HCT116 (cell line): ENCODE results near the gene NELL1. TPM values are rescaled to one million over a fixed set of nuclear protein-coding genes. Genes with fewer than 3 reads are reported as not detected.

Experiments
- ATAC-seq: fragments of 200-7000 bp; cut with Tn5 transposase; 2 replicates; pipeline ENCODE4 v1.9.1; 2020; ENCODE audit warnings: mild to moderate bottlenecking, moderate library complexity
- BruUV-seq: library from RNA; stranded (reverse); fragments of 400-500 nt; replicated peaks from 2 replicates; lab custom pipeline; 2021; lab: Mats Ljungman, UMichigan
- CTCF ChIA-PET: fragments of 300-600 bp; sonication (Branson Sonifier 250); formaldehyde crosslinking; loops from one replicate; lab custom pipeline; 2021; ENCODE audit warnings: antibody characterized with exemption; lab: Charles Lee
- POLR2A ChIA-PET: fragments of 300-600, 350-600 bp; sonication (Branson Sonifier 250); formaldehyde crosslinking; loops from one replicate; lab custom pipeline; 2021; ENCODE audit warnings: antibody characterized with exemption; lab: Charles Lee
- RAD21 ChIA-PET, 2 experiments: fragments of 300-600 bp; sonication (Branson Sonifier 250); formaldehyde crosslinking; loops; one replicate each; lab custom pipeline; 2023; ENCODE audit warnings: low total read pairs in 2 of 2; ENCODE audit not compliant: uncharacterized antibody in 2 of 2, unreplicated experiment in 2 of 2, low non-redundant PET in 1 of 2; lab: Charles Lee
- DNase-seq: peaks from one replicate; pipeline ENCODE4 v3.0.0-alpha.2; 2010; ENCODE audit warnings: low read depth, low spot score
- H2AFZ ChIP-seq: fragments of 200-600 bp; shearing (Covaris generic), sonication (generic); 2 replicates; pipeline ENCODE4 v1.6.1; 2017; ENCODE audit warnings: low read depth, mixed run types, mixed read lengths, antibody characterized with exemption, low read length; ENCODE audit not compliant: poor library complexity, severe bottlenecking
- H3K27ac ChIP-seq: 2 replicates; pipeline ENCODE4 v1.5.1; 2012; ENCODE audit warnings: low read depth, low read length
- H3K27me3 ChIP-seq: fragments of 200-600 bp; sonication (generic); 2 replicates; pipeline ENCODE4 v1.6.1; 2016; ENCODE audit warnings: mixed run types, low read length, mixed read lengths; ENCODE audit not compliant: insufficient read depth
- H3K36me3 ChIP-seq, 2 experiments: fragments of 200-500 bp in 1 of 2; fragments of 200-600 bp in 1 of 2; sonication (Bioruptor generic) in 1 of 2; sonication (generic) in 1 of 2; 2 replicates each; pipeline versions ENCODE4 v1.5.1 to v1.6.1; 2014 to 2016; ENCODE audit warnings: low read length in 2 of 2, inconsistent platforms in 1 of 2, mixed read lengths in 1 of 2, mixed run types in 1 of 2; ENCODE audit not compliant: insufficient read depth in 2 of 2, control insufficient read depth in 1 of 2
- H3K4me1 ChIP-seq, 2 experiments: fragments of 200-600 bp in 1 of 2; sonication (generic) in 1 of 2; 2 replicates each; pipeline versions ENCODE4 v1.5.1 to v1.6.1; 2012 to 2017; ENCODE audit warnings: low read length in 2 of 2, inconsistent platforms in 1 of 2, mild to moderate bottlenecking in 1 of 2, mixed read lengths in 1 of 2, mixed run types in 1 of 2, moderate library complexity in 1 of 2; ENCODE audit not compliant: insufficient read depth in 2 of 2, control insufficient read depth in 1 of 2
- H3K4me2 ChIP-seq: fragments of 200-600 bp; sonication (generic); 2 replicates; pipeline ENCODE4 v1.6.1; 2017; ENCODE audit warnings: mixed run types, low read length, mixed read lengths
- H3K4me3 ChIP-seq, 2 experiments: fragments of 200-600 bp in 1 of 2; sonication (generic) in 1 of 2; replicated peaks in 1 of 2; 2 replicates each; pipeline ENCODE4 v1.5.1; 2011 to 2016; ENCODE audit warnings: low read length in 2 of 2, control low read depth in 1 of 2, low read depth in 1 of 2, mild to moderate bottlenecking in 1 of 2, mixed read lengths in 1 of 2, mixed run types in 1 of 2
- H3K79me2 ChIP-seq: fragments of 200-600 bp; sonication (generic); 2 replicates; pipeline ENCODE4 v1.6.1; 2017; ENCODE audit warnings: mild to moderate bottlenecking, mixed run types, low read length, moderate library complexity, mixed read lengths; ENCODE audit not compliant: insufficient read depth
- H3K9ac ChIP-seq: fragments of 200-600 bp; sonication (generic); 2 replicates; pipeline ENCODE4 v1.6.1; 2016; ENCODE audit warnings: low read length, mixed read lengths
- H3K9me2 ChIP-seq: fragments of 200-600 bp; sonication (generic), shearing (Covaris generic); 2 replicates; pipeline ENCODE4 v1.6.1; 2017; ENCODE audit warnings: mixed run types, mild to moderate bottlenecking, moderate library complexity; ENCODE audit not compliant: insufficient read depth
- H3K9me3 ChIP-seq, 2 experiments: fragments of 200-500 bp in 1 of 2; fragments of 200-600 bp in 1 of 2; sonication (Bioruptor generic) in 1 of 2; sonication (generic) in 1 of 2; 2 replicates each; pipeline ENCODE4 v1.6.1; 2014 to 2017; ENCODE audit warnings: low read length in 2 of 2, mixed read lengths in 2 of 2, inconsistent platforms in 1 of 2, low read depth in 1 of 2, mild to moderate bottlenecking in 1 of 2, mixed run types in 1 of 2, moderate library complexity in 1 of 2; ENCODE audit not compliant: control insufficient read depth in 1 of 2, insufficient read depth in 1 of 2
- H4K20me1 ChIP-seq: fragments of 200-600 bp; sonication (generic), shearing (Covaris generic); 2 replicates; pipeline ENCODE4 v1.6.1; 2017; ENCODE audit warnings: mixed run types, mild to moderate bottlenecking, moderate library complexity; ENCODE audit not compliant: insufficient read depth
- CBX3 ChIP-seq: IDR thresholded peaks from 2 replicates; pipeline ENCODE4 v1.6.1; 2012; ENCODE audit warnings: low read depth
- CEBPB ChIP-seq: IDR thresholded peaks from 2 replicates; pipeline ENCODE4 v1.6.1; 2012; ENCODE audit warnings: low read depth
- EGR1 ChIP-seq: IDR thresholded peaks from 2 replicates; pipeline ENCODE4 v1.6.1; 2012; ENCODE audit warnings: low read depth
- EZH2phosphoT487 ChIP-seq: fragments of 200-600 bp; IDR thresholded peaks from 2 replicates; pipeline ENCODE4 v1.6.1; 2018; ENCODE audit warnings: antibody characterized with exemption, borderline replicate concordance
- FOSL1 ChIP-seq: IDR thresholded peaks from 2 replicates; pipeline ENCODE4 v1.6.1; 2012; ENCODE audit warnings: low read depth
- JUND ChIP-seq: IDR thresholded peaks from 2 replicates; pipeline ENCODE4 v1.6.1; 2012
- POLR2AphosphoS5 ChIP-seq: IDR thresholded peaks from 2 replicates; pipeline ENCODE4 v1.6.1; 2011; ENCODE audit warnings: mild to moderate bottlenecking, low read depth, low read length, moderate library complexity
- RAD21 ChIP-seq: IDR thresholded peaks from 2 replicates; pipeline ENCODE4 v1.6.1; 2012; ENCODE audit warnings: low read depth, mild to moderate bottlenecking
- SRF ChIP-seq: IDR thresholded peaks from 2 replicates; pipeline ENCODE4 v1.6.1; 2012; ENCODE audit warnings: low read depth
- ZFX ChIP-seq: fragments of 450-650 bp; IDR thresholded peaks from 2 replicates; pipeline ENCODE4 v1.6.1; 2017
- ZNF274 ChIP-seq: fragments of 200-500 bp; sonication (Bioruptor generic); IDR thresholded peaks from 2 replicates; pipeline ENCODE4 v1.6.1; 2014; ENCODE audit warnings: mild to moderate bottlenecking, low read depth, low read length, inconsistent platforms
- intact Hi-C: fragments of 100-400 bp; cut with micrococcal nuclease; formaldehyde crosslinking; loops from 2 replicates; pipeline ENCODE4 v1.10.0; 2022
- total RNA-seq: library from RNA; stranded (reverse); gene quantifications from one replicate; pipeline ENCODE4 v1.2.1, GENCODE V29; 2021; ENCODE audit not compliant: unreplicated experiment
- TF ChIP-seq, protein P1 (sequence below): IDR thresholded peaks from 2 replicates; pipeline ENCODE4 v1.6.1; 2011; ENCODE audit warnings: mild to moderate bottlenecking, low read length, moderate library complexity; ENCODE audit not compliant: insufficient replicate concordance; ENCODE audit errors: extremely low read depth
- TF ChIP-seq, protein P2 (sequence below): IDR thresholded peaks from 2 replicates; pipeline ENCODE4 v1.6.1; 2012
- TF ChIP-seq, protein P3 (sequence below), 3 experiments: fragments of 200-600 bp in 1 of 3; sonication (generic) in 1 of 3; IDR thresholded peaks in 2 of 3; conservative IDR thresholded peaks in 1 of 3; 2 replicates each; pipeline ENCODE4 v1.5.1; 2012 to 2017; ENCODE audit warnings: low read depth in 2 of 3, low read length in 2 of 3, antibody characterized with exemption in 1 of 3, borderline replicate concordance in 1 of 3, control low read depth in 1 of 3, mild to moderate bottlenecking in 1 of 3, mixed read lengths in 1 of 3, mixed run types in 1 of 3, moderate library complexity in 1 of 3; ENCODE audit not compliant: insufficient read depth in 1 of 3
- TF ChIP-seq, protein P4 (sequence below): IDR thresholded peaks from 2 replicates; pipeline ENCODE4 v1.6.1; 2012

The NELL1 gene
- total RNA-seq, 1 experiment from 2014 or later: not detected

DNA sequence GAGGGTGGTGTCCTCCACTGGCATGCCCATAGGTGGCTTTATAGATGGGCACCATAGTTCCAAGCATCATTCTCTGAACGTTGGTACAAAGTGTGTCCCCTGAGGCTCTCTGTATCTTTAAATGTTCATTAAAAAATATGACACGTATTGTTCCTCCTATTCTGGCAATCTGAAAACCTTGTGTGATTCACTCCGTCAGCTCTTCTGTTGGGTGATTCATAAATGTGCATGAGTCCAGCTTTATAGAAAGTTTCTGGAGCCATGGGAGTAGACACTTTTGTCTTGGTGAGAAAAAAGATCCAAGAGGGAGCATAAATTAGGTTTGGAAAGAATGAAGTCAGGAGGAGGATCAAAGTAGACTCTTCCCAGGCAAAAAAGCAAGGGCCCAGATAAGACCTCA lies 728.8 kb downstream of the NELL1 start:
- CTCF ChIA-PET: no interaction called here
- no peak for TF ChIP-seq EZH2phosphoT487
- no peak for TF ChIP-seq JUND
- TF ChIP-seq ZFX: no peak
- no peak for TF ChIP-seq EGR1
- no peak for TF ChIP-seq CBX3
- TF ChIP-seq, protein P1, sequence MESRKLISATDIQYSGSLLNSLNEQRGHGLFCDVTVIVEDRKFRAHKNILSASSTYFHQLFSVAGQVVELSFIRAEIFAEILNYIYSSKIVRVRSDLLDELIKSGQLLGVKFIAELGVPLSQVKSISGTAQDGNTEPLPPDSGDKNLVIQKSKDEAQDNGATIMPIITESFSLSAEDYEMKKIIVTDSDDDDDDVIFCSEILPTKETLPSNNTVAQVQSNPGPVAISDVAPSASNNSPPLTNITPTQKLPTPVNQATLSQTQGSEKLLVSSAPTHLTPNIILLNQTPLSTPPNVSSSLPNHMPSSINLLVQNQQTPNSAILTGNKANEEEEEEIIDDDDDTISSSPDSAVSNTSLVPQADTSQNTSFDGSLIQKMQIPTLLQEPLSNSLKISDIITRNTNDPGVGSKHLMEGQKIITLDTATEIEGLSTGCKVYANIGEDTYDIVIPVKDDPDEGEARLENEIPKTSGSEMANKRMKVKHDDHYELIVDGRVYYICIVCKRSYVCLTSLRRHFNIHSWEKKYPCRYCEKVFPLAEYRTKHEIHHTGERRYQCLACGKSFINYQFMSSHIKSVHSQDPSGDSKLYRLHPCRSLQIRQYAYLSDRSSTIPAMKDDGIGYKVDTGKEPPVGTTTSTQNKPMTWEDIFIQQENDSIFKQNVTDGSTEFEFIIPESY: no peak
- TF ChIP-seq, protein P2, sequence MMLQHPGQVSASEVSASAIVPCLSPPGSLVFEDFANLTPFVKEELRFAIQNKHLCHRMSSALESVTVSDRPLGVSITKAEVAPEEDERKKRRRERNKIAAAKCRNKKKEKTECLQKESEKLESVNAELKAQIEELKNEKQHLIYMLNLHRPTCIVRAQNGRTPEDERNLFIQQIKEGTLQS: no peak
- intact Hi-C loops: no loop called here
- Histone ChIP-seq H3K9ac (no peak overlapping the region), H3K36me3 (no peaks in the 10 kb centered on the region), H3K9me2 (no peaks in the 10 kb centered on the region), H3K9me3 (peaks cover 3 to 33% of the 10 kb centered on the region in 2 experiments; a peak in 2 of 4 replicates), H2AFZ (no peak overlapping the region), H3K27ac (no peak overlapping the region), H3K4me3 (no peak overlapping the region), H4K20me1 (no peaks in the 10 kb centered on the region), H3K4me1 (no peaks in the 10 kb centered on the region), H3K79me2 (no peaks in the 10 kb centered on the region), H3K4me2 (no peak overlapping the region), H3K27me3 (no peaks in the 10 kb centered on the region)
- RAD21 ChIA-PET: no interaction called here
- DNase-seq (no peak), ATAC-seq (no peak)
- no TSS peak for BruUV-seq
- POLR2A ChIA-PET: no interaction called here

DNA sequence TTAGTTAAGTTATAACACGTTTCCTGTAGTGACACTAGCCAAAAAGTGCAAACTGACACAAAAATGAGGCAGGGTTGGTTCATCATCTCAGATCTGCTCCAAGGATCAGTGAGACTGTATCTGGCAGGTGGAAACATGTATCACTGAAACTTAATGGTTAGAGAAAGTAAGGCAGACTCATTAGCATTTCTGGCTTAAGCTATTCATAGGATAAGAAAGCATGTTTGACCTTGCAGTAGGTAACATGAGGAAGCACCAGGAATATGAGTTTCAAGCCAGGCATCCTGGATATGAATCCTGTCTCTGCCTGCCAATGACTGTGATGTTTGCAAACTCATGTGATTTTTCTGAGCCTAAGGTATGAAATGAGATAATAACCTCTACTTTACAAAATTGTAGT lies 732.1 kb downstream of the NELL1 start:
- no TSS peak for BruUV-seq
- H3K4me3 ChIP-seq: no peak overlapping the region
- ATAC-seq (no peak), DNase-seq (no peak)
- H2AFZ ChIP-seq: no peak overlapping the region
- H3K9me2 ChIP-seq: no peaks in the 10 kb centered on the region
- no peak overlapping the region for H3K9ac ChIP-seq
- H3K27me3 ChIP-seq: no peaks in the 10 kb centered on the region
- POLR2A ChIA-PET: no interaction called here
- no peaks in the 10 kb centered on the region for H4K20me1 ChIP-seq
- H3K4me2 ChIP-seq: no peak overlapping the region
- no peaks in the 10 kb centered on the region for H3K79me2 ChIP-seq
- H3K36me3 ChIP-seq: no peaks in the 10 kb centered on the region
- CTCF ChIA-PET: no interaction called here
- H3K4me1 ChIP-seq: no peaks in the 10 kb centered on the region
- H3K27ac ChIP-seq: no peak overlapping the region
- H3K9me3 ChIP-seq: peaks cover 6 to 33% of the 10 kb centered on the region in 2 experiments; a peak in 2 of 4 replicates
- RAD21 ChIA-PET: no interaction called here
- intact Hi-C loops: no loop called here
- TF ChIP-seq RAD21 (no peak), POLR2AphosphoS5 (no peak), CEBPB (no peak), ZNF274 (no peak), EGR1 (no peak), EZH2phosphoT487 (no peak), FOSL1 (no peak), SRF (no peak)
- TF ChIP-seq, protein P3, sequence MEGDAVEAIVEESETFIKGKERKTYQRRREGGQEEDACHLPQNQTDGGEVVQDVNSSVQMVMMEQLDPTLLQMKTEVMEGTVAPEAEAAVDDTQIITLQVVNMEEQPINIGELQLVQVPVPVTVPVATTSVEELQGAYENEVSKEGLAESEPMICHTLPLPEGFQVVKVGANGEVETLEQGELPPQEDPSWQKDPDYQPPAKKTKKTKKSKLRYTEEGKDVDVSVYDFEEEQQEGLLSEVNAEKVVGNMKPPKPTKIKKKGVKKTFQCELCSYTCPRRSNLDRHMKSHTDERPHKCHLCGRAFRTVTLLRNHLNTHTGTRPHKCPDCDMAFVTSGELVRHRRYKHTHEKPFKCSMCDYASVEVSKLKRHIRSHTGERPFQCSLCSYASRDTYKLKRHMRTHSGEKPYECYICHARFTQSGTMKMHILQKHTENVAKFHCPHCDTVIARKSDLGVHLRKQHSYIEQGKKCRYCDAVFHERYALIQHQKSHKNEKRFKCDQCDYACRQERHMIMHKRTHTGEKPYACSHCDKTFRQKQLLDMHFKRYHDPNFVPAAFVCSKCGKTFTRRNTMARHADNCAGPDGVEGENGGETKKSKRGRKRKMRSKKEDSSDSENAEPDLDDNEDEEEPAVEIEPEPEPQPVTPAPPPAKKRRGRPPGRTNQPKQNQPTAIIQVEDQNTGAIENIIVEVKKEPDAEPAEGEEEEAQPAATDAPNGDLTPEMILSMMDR (IDR thresholded peaks at IDR 0.05 in 2 of 3, conservative IDR thresholded peaks at IDR 0.05 in 1 of 3; ENCODE audit: borderline replicate concordance in 1 of 3, insufficient read depth in 1 of 3, low read depth in 2 of 3, low read length in 2 of 3): no peak
- TF ChIP-seq, protein P2: no peak
- TF ChIP-seq, protein P4, sequence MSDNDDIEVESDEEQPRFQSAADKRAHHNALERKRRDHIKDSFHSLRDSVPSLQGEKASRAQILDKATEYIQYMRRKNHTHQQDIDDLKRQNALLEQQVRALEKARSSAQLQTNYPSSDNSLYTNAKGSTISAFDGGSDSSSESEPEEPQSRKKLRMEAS: no peak
